Calu3 (cell line): ENCODE data around the gene STRN. TPM values are rescaled to one million over a fixed set of nuclear protein-coding genes. Genes with fewer than 3 reads are reported as not detected.

ENCODE experiments used
- BruUV-seq: library from RNA; stranded (reverse); fragments of 400-500 nt; replicated peaks from 2 replicates; lab custom pipeline; 2021; lab: Mats Ljungman, UMichigan
- CTCF ChIA-PET: fragments of 300-600 bp; sonication (Branson Sonifier 250); formaldehyde crosslinking; loops from one replicate; lab custom pipeline; 2022; ENCODE audit warnings: antibody characterized with exemption; lab: Charles Lee
- DNase-seq: peaks from one replicate; pipeline ENCODE4 v3.0.0; 2022
- H3K27ac Mint-ChIP-seq: one replicate; pipeline ENCODE4 v1.8.0; 2022; ENCODE audit warnings: mixed read lengths; ENCODE audit not compliant: unreplicated experiment
- H3K27me3 Mint-ChIP-seq: one replicate; pipeline ENCODE4 v1.8.0; 2022; ENCODE audit warnings: mixed read lengths; ENCODE audit not compliant: unreplicated experiment
- H3K36me3 Mint-ChIP-seq: one replicate; pipeline ENCODE4 v1.8.0; 2022; ENCODE audit warnings: mild to moderate bottlenecking, moderate library complexity, mixed read lengths; ENCODE audit not compliant: insufficient read depth, unreplicated experiment
- H3K4me1 Mint-ChIP-seq: one replicate; pipeline ENCODE4 v1.8.0; 2022; ENCODE audit warnings: mild to moderate bottlenecking, low read depth, mixed read lengths; ENCODE audit not compliant: unreplicated experiment
- H3K4me3 Mint-ChIP-seq: one replicate; pipeline ENCODE4 v1.8.0; 2022; ENCODE audit warnings: mild to moderate bottlenecking, low read depth, moderate library complexity, mixed read lengths; ENCODE audit not compliant: unreplicated experiment
- H3K9me3 Mint-ChIP-seq: one replicate; pipeline ENCODE4 v1.8.0; 2022; ENCODE audit warnings: low read depth, mixed read lengths; ENCODE audit not compliant: unreplicated experiment
- CTCF ChIP-seq: fragments of 200-600 bp; IDR thresholded peaks from one replicate; pipeline ENCODE4 v1.8.0; 2022; ENCODE audit warnings: antibody characterized with exemption; ENCODE audit not compliant: unreplicated experiment
- intact Hi-C: fragments of 100-400 bp; cut with micrococcal nuclease; formaldehyde crosslinking; loops from one replicate; pipeline ENCODE4 v1.10.0; 2022; ENCODE audit not compliant: unreplicated experiment
- total RNA-seq: library from RNA; stranded (reverse); gene quantifications from 2 replicates; pipeline ENCODE4 v1.2.3, GENCODE V29; 2022

STRN gene
- total RNA-seq, 1 experiment from 2014 or later, result 29.3 TPM

- H3K36me3 Mint-ChIP-seq, result peaks cover 26% of the 10 kb centered on the region
- H3K27me3 Mint-ChIP-seq, result no peaks in the 10 kb centered on the region
- intact Hi-C loops, result no loop called here
- CTCF ChIA-PET, result no interaction called here
- no TSS peak for BruUV-seq
- peak overlapping the region; percentile 90 for H3K4me3 Mint-ChIP-seq
- H3K9me3 Mint-ChIP-seq, result no peaks in the 10 kb centered on the region
- H3K4me1 Mint-ChIP-seq, result peaks cover 44% of the 10 kb centered on the region
- peak overlapping the region; percentile 93 for H3K27ac Mint-ChIP-seq
- no peak for DNase-seq
- no peak for TF ChIP-seq CTCF
These were observed 1.1 kb downstream of the STRN start for GRCh38 chr2:36965206-36965605.

DNA sequence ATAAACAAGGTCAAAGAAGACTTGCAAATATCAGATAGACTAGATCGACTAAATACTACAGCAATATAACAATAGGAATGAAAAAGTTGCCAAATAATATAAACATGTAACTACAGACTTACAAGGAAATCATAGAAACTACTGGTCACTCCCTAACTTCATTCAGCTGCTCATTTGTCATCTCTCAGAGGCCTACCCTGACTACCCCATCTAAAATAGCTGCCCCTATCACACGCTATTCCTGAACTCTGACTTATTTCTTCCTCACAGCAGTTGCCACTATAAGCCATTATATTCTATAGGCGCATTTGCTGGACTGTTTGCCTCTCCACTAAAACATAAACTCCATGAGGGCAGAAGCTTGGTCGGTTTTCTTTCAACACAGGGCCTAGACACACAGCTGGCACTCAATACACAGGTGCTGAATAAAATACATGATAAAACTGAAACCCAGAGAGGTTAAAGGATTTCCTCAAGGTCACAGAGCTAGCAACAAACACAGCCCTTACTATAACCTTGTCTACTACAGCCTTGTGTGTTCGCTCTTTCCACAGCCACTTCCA lies 1.8 kb downstream of the STRN start:
- peak overlapping the region; percentile 90 for H3K4me3 Mint-ChIP-seq
- H3K36me3 Mint-ChIP-seq, result peaks cover 26% of the 10 kb centered on the region
- no peak for TF ChIP-seq CTCF
- TSS peak; percentile 53 for BruUV-seq
- no peaks in the 10 kb centered on the region for H3K9me3 Mint-ChIP-seq
- intact Hi-C loops, result no loop called here
- H3K27me3 Mint-ChIP-seq, result no peaks in the 10 kb centered on the region
- peaks cover 44% of the 10 kb centered on the region for H3K4me1 Mint-ChIP-seq
- CTCF ChIA-PET, result interaction anchor here (0.5 kb wide), 1 partner anchor 12 kb away, joined by 3 read pairs; no protein-coding TSS in a partner anchor
- H3K27ac Mint-ChIP-seq, result peak overlapping the region; percentile 8
- DNase-seq, result no peak

DNA sequence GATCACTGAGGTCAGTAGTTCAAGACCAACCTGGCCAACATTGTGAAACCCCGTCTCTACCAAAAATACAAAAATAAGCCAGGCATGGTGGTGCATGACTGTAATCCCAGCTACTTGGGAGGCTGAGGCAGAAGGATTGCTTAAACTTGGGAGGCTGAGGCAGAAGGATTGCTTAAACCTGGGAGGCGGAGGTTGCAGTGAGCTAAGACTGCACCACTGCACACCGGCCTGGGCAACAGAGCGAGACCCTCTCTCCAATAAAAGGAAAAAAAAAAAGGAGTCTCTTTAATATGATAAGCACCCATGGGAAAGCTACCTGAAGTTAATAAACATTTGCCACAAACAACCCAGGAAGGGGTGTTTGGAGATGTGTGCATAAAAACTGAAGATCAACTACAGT lies 2.6 kb downstream of the STRN start:
- no peak for DNase-seq
- H3K27ac Mint-ChIP-seq, result no peak overlapping the region
- intact Hi-C loops, result no loop called here
- no peak for TF ChIP-seq CTCF
- peaks cover 44% of the 10 kb centered on the region for H3K4me1 Mint-ChIP-seq
- no peaks in the 10 kb centered on the region for H3K9me3 Mint-ChIP-seq
- BruUV-seq, result no TSS peak
- H3K4me3 Mint-ChIP-seq, result no peak overlapping the region
- CTCF ChIA-PET, result no interaction called here
- no peaks in the 10 kb centered on the region for H3K27me3 Mint-ChIP-seq
- H3K36me3 Mint-ChIP-seq, result peaks cover 26% of the 10 kb centered on the region

GRCh38 chr2:36963106-36963505 lies 3.2 kb downstream of the STRN start:
- Mint-ChIP-seq H3K36me3 (peaks cover 26% of the 10 kb centered on the region), H3K4me3 (no peak overlapping the region), H3K9me3 (no peaks in the 10 kb centered on the region), H3K4me1 (peaks cover 44% of the 10 kb centered on the region), H3K27ac (peak overlapping the region; percentile 76), H3K27me3 (no peaks in the 10 kb centered on the region)
- CTCF ChIA-PET, result no interaction called here
- DNase-seq, result peak; percentile 35
- intact Hi-C loops, result no loop called here
- TF ChIP-seq CTCF, result no peak
- BruUV-seq, result no TSS peak
